Hypothalamus (tissue), 51 donors: ENCODE data around the gene COL12A1.

Source experiments
- DNase-seq, 51 donors: peaks; one replicate each; lab custom pipeline; 2025; lab: John Stamatoyannopoulos, UW

Gene COL12A1

GRCh38 chr6:75213732-75214131 is 7.9 kb upstream of the COL12A1 start:
- no peak for DNase-seq

- peak in 1 of 51 donors; percentile 8 for DNase-seq
Observed at GRCh38 chr6:75213112-75213511, 7.3 kb upstream of the COL12A1 start.

GRCh38 chr6:75211920-75212590 is 6.2 kb upstream of the COL12A1 start:
- no peak for DNase-seq

- DNase-seq, result peak in 10 of 51 donors; percentile 13 to 69 (median 33)
Observed at GRCh38 chr6:75210885-75211739, 5.3 kb upstream of the COL12A1 start.

GRCh38 chr6:75209184-75209723 is 3.4 kb upstream of the COL12A1 start:
- DNase-seq, result no peak

- peak in 50 of 51 donors; percentile 11 to 85 (median 64) for DNase-seq
Observed at GRCh38 chr6:75208298-75209183, 2.7 kb upstream of the COL12A1 start.

GRCh38 chr6:75206576-75207342 is 906 bp upstream of the COL12A1 start:
- DNase-seq, result peak in 1 of 51 donors; percentile 3

- DNase-seq, result peak in 1 of 51 donors; percentile 22
Observed at GRCh38 chr6:75204959-75205775, 686 bp downstream of the COL12A1 start.

GRCh38 chr6:75204217-75204958 is 1.5 kb downstream of the COL12A1 start:
- peak in 28 of 51 donors; percentile 8 to 69 (median 47) for DNase-seq

- no peak for DNase-seq
Observed at GRCh38 chr6:75203721-75204120, 2.1 kb downstream of the COL12A1 start.

- DNase-seq, result no peak
Observed at GRCh38 chr6:75202676-75203131, 3.1 kb downstream of the COL12A1 start.

GRCh38 chr6:75201901-75202672 is 3.8 kb downstream of the COL12A1 start:
- DNase-seq, result peak in 7 of 51 donors; percentile 5 to 41 (median 26)

- DNase-seq, result no peak
Observed at GRCh38 chr6:75201021-75201420, 4.8 kb downstream of the COL12A1 start.

GRCh38 chr6:75199889-75200288 is 6.0 kb downstream of the COL12A1 start:
- DNase-seq, result no peak

- DNase-seq, result no peak
Observed at GRCh38 chr6:75196081-75196687, 9.7 kb downstream of the COL12A1 start.

- no peak for DNase-seq
Observed at GRCh38 chr6:75188221-75188925, 17.5 kb downstream of the COL12A1 start.
